GM12872 (cell line): Measurements from ENCODE around the gene UBE2L3.

Experiments
- TF ChIP-seq, protein P1 (sequence below): IDR thresholded peaks from 3 replicates; pipeline ENCODE4 v1.5.1; 2011; ENCODE audit warnings: low read depth, mild to moderate bottlenecking, low read length, moderate library complexity; ENCODE audit not compliant: insufficient read depth

UBE2L3 gene

DNA sequence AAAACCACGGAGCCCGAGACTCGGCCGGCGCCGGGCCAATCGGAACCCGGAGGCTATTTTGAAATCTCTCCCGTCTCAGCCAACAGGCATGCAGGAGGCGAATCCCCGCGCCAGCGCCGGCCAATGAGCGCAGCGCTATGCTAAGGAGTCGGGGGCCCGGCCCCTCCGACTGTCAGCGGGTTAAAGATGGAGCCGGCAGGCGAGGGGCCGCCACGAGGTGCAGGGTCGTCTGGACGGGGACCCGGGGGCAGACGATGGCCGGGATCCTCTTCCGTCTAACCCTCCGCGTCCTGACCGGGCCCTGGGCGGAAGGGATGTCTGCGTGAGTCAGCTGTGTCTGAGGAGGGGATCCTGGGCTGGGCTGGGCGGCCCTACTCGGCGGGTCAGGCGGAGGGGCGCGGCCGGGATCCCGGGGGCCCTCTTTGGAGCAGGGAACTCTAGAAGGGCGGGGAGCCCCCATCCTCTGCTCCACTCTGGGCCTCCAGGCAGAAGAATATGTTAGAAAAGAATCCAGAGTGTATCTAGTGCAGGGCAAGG lies 84.6 kb downstream of the UBE2L3 start:
- TF ChIP-seq, protein P1, sequence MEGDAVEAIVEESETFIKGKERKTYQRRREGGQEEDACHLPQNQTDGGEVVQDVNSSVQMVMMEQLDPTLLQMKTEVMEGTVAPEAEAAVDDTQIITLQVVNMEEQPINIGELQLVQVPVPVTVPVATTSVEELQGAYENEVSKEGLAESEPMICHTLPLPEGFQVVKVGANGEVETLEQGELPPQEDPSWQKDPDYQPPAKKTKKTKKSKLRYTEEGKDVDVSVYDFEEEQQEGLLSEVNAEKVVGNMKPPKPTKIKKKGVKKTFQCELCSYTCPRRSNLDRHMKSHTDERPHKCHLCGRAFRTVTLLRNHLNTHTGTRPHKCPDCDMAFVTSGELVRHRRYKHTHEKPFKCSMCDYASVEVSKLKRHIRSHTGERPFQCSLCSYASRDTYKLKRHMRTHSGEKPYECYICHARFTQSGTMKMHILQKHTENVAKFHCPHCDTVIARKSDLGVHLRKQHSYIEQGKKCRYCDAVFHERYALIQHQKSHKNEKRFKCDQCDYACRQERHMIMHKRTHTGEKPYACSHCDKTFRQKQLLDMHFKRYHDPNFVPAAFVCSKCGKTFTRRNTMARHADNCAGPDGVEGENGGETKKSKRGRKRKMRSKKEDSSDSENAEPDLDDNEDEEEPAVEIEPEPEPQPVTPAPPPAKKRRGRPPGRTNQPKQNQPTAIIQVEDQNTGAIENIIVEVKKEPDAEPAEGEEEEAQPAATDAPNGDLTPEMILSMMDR, result no peak

DNA sequence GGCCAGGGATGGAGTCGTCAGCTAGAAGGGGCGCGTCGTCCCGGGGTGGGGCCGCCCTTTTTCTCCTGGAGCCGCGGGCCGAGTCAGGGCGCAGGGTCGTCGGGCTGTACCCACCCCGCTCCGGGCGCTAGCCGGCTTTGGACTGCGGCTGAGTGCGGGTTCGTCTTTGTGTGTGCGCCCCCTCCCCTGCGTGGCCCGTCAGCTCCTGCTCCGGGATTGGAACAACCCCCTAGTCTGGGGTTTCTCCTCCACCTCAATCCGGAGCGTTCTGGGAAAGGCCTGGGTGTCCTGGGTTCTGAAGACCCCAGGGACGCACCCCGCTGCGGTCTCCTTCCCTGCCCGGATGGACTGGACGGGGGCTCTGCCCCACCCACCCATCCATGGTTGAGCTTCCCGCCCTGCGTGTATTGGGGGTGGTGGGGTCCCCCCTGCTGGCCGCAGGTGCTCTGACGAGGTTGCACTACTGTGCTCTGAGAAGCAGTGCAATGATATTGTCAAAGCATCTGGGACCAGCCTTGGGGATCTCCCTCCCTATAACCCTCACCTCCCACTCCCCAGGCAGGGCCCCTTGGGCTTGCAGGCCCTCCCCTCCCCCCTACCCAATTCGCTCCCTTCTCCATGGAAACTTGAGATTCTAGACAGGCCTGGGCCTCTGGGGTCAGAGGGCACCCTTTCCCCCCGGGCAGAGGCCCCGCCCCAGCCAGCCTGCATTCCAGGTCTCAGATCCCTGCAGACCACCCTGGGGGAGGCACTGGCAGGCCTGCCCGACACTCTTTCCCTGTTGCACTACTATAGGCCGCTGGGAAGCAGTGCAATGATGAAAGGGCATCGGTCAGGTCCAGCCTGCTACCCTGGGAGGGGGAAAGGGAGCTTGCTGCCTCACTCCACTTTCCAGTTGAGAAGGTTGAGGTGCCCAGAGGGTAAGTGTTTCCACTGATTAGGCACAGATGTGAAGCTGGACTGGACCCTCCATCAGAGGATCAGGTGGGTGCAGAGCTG lies 85.3 kb downstream of the UBE2L3 start:
- TF ChIP-seq, protein P1, result peak; percentile 34

DNA sequence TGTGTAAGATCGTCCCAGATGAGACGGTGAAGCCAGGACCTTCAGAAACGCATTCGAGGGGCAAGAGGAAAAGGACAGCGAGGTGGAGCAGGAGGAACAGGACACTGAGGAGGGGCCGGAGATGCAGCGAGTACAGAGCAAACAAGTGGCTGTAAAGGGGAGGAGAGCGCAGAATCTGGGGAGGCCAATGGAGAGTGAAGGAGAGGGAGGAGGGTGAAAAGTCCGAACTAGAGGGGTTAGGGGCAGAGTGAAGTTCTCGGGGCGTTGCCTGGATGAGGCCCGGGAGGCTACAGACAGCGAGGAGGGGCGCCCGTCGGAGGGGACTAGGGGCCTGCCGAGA lies 89.5 kb downstream of the UBE2L3 start:
- TF ChIP-seq, protein P1, result no peak

DNA sequence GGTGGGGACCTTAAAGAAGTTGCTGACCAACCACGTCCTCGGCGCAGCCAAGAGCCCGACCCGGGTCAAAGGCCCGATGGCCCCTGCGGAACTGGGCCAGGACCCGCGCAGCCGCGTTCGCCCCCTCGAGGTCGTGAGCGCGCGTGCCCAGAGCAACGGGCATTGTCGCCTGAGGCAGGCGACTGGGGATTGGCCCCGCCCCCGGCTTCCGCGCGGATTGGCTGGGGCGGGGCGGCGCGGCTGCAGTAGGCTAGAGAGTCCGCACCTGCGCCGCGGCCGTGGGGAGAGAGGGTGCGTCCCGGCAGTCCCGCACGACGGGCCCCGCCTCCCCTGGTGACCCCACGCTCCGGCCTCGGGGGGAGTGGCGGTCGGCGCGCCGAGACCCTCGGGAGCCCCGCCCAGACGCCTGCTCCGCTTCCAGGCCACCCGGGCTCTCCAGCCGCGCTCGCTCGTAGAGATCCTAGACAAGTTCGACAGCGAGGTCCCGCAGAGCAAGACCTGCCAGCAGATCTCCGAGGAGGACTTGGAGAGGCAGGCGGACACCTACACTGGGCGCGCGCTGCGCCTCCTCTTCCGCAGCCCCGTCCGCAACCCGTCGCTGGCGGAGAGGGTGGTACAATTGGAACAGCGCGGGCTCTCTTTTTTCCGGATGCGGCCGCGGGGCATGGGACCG lies 90.0 kb downstream of the UBE2L3 start:
- TF ChIP-seq, protein P1, result peak; percentile 41; the same call in 2 of the 3 replicates

DNA sequence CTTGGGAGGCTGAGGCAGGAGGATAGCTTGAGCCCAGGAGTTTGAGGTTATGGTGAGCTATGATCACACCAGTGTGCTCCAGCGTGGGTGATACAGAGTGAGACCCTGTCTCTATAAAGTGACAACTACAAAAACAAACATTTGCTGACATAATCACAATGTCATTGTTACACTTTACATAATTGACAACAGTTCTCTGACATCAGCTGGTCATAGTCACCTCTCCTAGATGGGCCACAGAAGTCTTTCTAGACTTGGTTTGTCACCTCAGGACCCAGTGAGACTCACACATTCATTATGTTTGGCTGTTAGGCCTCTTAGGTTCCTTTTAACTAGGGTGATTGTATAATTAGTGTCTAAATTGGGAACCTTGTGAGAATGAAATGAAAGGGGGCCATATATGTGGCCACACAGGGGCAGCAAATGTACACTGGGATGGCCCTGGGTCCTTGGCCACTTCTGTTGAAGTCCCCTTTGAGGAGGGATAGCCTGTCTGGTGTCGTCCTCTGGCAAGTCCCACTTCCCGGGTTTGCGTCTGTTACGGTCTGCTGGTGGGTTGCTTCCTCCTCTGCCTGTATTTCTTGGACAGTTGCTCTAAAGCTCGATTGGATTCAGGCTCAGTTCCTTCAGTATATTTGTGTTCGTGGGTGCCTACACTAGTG lies 92.5 kb downstream of the UBE2L3 start:
- TF ChIP-seq, protein P1, result no peak

DNA sequence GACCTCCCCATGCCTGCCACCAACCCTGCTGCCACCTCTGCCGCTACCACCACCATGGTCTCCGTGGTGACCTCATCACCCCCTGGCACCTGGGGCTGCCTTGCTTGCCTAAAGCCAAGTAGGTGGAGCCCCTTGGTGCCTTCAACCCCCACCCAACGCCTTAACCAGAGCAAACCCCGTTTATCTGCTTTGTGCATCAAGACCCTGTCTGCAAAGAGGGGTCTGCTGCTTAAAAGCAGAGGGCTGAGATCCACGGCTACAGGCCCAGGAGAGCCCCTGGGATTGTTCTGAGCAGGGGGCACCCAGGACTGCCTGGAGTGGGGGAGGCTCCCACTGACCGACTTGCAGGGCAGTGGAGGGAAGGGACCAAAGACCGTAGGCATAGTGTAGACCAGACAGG lies 93.4 kb downstream of the UBE2L3 start:
- TF ChIP-seq, protein P1, result no peak

DNA sequence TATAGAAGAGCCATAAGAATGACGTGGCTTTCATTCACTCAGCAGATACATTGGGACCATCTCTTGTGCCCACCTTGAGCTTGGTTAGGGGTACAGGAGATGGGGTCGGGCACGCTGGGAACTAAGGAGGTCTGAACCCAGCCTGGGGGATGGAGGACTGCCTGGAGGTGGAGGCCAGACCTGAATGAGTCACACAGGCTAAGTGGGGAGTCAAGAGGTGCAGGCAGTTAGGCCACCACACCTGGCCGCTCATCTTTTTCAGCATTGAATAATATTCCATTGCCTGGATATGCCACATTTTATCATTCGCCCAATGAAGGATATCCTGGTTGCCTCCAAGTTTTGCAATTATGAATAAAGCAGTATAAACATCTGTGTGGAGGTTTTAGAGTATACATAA lies 94.5 kb downstream of the UBE2L3 start:
- TF ChIP-seq, protein P1, result no peak
